Left lung (tissue), 10 donors: ENCODE measurements around the gene OSBPL5. TPM values are rescaled to one million over a fixed set of nuclear protein-coding genes. Genes with fewer than 3 reads are reported as not detected.

Experiments
- ATAC-seq: fragments of 200-7000 bp; cut with Tn5 transposase; one replicate; pipeline ENCODE4 v1.9.1; 2020; ENCODE audit warnings: moderate library complexity
- DNase-seq, 4 donors: peaks; one replicate each; pipeline ENCODE4 v3.0.0-alpha.2; 2013 to 2020
- H3K27ac ChIP-seq, 2 donors: fragments of 200-600 bp; sonication (generic) in 1 of 2; one replicate each; pipeline versions ENCODE4 v1.5.0 to v1.8.0; 2020 to 2021
- H3K27me3 ChIP-seq, 2 donors: fragments of 200-600 bp; sonication (generic) in 1 of 2; one replicate each; pipeline versions ENCODE4 v1.5.0 to v1.8.0; 2020 to 2021
- H3K36me3 ChIP-seq, 2 donors: fragments of 200-600 bp; sonication (generic) in 1 of 2; one replicate each; pipeline versions ENCODE4 v1.5.0 to v1.8.0; 2020 to 2021
- H3K4me1 ChIP-seq, 2 donors: fragments of 200-600 bp; one replicate each; pipeline ENCODE4 v1.8.0; 2021
- H3K4me3 ChIP-seq, 2 donors: fragments of 200-600 bp; sonication (generic) in 1 of 2; one replicate each; pipeline versions ENCODE4 v1.5.0 to v1.8.0; 2020 to 2021; ENCODE audit warnings: mild to moderate bottlenecking in 1 of 2
- H3K9me3 ChIP-seq, 2 donors: fragments of 200-600 bp; sonication (generic) in 1 of 2; one replicate each; pipeline versions ENCODE4 v1.5.0 to v1.8.0; 2020 to 2021
- CTCF ChIP-seq, 2 donors: fragments of 200-600 bp; sonication (generic) in 1 of 2; IDR thresholded peaks; one replicate each; pipeline versions ENCODE4 v1.5.0 to v1.8.0; 2021; ENCODE audit warnings: antibody characterized with exemption in 2 of 2
- intact Hi-C, 2 donors: fragments of 100-400 bp; cut with DNase I; formaldehyde crosslinking; loops; one replicate each; pipeline versions ENCODE4 v1.11.2 to v1.14.2; 2022
- polyA plus RNA-seq, 6 donors: library from polyadenylated mRNA; unstranded; fragments of 120-200 nt; gene quantifications; one replicate each; pipeline ENCODE4 v1.2.1, GENCODE V29; 2013; ENCODE audit not compliant: insufficient read length in 6 of 6
- total RNA-seq, 2 donors: library from RNA; stranded (reverse); fragmentation: NEBNext Ultra II Directional; extraction: Animal tissue kit (Norgen Biotek cat#: 25700); gene quantifications; one replicate each; pipeline ENCODE4 v1.2.1, GENCODE V29; 2021
- donor health status: DM: no; HTN: yes; CAD: no.
- donor health status: DM: no; HTN: no; CAD: no.

The OSBPL5 gene
- total and polyA plus RNA-seq, 8 donors = 19.5 to 39.6 (median 30.4) TPM

DNA sequence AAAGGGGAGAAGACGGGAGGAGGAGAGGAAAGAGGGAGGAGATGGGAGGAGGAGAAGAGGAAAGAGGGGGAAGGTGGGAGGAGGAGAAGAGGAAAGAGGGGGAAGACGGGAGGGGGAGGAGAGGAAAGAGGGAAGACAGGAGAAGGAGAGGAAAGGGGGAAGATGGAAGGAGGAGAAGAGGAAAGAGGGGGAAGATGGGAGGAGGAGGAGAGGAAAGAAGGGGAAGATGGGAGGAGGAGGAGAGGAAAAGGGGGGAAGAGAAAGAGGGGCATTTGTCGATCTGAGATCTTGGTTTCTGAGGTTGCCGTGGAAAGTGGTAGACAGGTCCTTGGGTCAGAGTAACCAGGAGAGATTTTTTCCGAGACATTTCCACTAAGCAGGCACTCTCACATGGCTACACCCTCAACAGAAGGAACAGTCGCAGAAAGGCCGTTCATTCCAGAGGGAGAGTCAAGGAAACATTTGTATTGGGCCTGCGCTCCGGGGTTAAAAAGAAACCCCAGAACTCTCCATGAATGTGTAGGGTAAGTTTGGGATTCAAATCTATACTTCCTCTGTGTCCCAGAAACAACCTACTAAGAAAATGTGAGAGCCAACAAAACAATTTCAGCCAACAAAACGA, 68.1 kb downstream of the OSBPL5 start:
- DNase-seq (no peak), ATAC-seq (no peak)
- intact Hi-C loops = no loop called here
- Histone ChIP-seq H3K9me3 (no peaks in the 10 kb centered on the region), H3K27ac (no peak overlapping the region), H3K36me3 (peaks cover 0 to 62% of the 10 kb centered on the region in 2 donors), H3K4me3 (no peak overlapping the region), H3K27me3 (no peaks in the 10 kb centered on the region), H3K4me1 (peaks cover 0 to 33% of the 10 kb centered on the region in 2 donors)
- TF ChIP-seq CTCF (IDR thresholded peaks at IDR 0.05) = no peak

GRCh38 chr11:3095712-3096361, 69.3 kb downstream of the OSBPL5 start:
- no peak for TF ChIP-seq CTCF (IDR thresholded peaks at IDR 0.05)
- intact Hi-C loops = no loop called here
- peaks cover 0 to 54% of the 10 kb centered on the region in 2 donors for H3K36me3 ChIP-seq

DNA sequence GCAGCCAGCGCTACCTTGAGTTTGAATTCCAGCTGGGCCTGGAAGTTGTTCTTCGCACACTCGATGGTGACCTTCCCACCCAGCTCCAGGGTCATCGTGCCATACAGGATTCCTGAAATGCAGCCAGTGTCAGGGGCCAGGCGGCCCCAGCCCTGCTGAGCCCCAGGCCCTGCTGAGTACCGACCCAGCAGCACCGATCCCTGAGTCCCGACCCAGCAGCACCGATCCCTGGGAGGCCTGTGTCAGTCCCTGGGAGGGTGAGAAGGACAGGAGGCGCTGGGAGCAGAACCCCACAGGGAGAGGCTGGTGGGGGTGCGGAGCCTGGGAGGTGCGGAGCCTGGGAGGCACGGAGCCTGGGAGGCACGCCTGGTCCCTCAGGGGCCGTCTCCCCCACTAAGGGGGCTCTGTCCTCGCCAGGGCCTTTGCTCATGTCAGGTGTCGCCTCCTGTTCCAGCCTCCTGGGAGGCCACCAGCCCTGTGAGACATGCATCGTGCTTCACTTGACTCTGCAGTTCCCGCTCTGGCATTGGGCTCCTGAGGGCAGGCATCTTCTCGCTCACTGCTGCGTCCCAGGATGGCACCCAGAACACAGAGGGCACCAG, 70.8 kb downstream of the OSBPL5 start:
- ATAC-seq = no peak
- peaks cover 0 to 19% of the 10 kb centered on the region in 2 donors for H3K4me1 ChIP-seq
- no peaks in the 10 kb centered on the region for H3K9me3 ChIP-seq
- no peak for TF ChIP-seq CTCF (IDR thresholded peaks at IDR 0.05)
- H3K4me3 ChIP-seq = no peak overlapping the region
- peaks cover 0 to 56% of the 10 kb centered on the region in 2 donors for H3K36me3 ChIP-seq
- no peak for DNase-seq
- peak overlapping the region in 1 of 2 donors; percentile 2 for H3K27ac ChIP-seq
- H3K27me3 ChIP-seq = no peaks in the 10 kb centered on the region
- intact Hi-C loops = loop anchor here in 1 of 2 donors (5.0 kb wide), 1 partner anchor 57 kb away; no protein-coding TSS in a partner anchor

More at GRCh38 chr11:3095712-3096361, 69.3 kb downstream of the OSBPL5 start:
- Histone ChIP-seq H3K27me3 (no peaks in the 10 kb centered on the region), H3K4me1 (peaks cover 0 to 30% of the 10 kb centered on the region in 2 donors), H3K4me3 (no peak overlapping the region), H3K9me3 (no peaks in the 10 kb centered on the region), H3K27ac (peak overlapping the region; percentile 21 to 62)
- ATAC-seq (peak; percentile 26), DNase-seq (peak in 2 of 4 donors; percentile 36 to 68)

DNA sequence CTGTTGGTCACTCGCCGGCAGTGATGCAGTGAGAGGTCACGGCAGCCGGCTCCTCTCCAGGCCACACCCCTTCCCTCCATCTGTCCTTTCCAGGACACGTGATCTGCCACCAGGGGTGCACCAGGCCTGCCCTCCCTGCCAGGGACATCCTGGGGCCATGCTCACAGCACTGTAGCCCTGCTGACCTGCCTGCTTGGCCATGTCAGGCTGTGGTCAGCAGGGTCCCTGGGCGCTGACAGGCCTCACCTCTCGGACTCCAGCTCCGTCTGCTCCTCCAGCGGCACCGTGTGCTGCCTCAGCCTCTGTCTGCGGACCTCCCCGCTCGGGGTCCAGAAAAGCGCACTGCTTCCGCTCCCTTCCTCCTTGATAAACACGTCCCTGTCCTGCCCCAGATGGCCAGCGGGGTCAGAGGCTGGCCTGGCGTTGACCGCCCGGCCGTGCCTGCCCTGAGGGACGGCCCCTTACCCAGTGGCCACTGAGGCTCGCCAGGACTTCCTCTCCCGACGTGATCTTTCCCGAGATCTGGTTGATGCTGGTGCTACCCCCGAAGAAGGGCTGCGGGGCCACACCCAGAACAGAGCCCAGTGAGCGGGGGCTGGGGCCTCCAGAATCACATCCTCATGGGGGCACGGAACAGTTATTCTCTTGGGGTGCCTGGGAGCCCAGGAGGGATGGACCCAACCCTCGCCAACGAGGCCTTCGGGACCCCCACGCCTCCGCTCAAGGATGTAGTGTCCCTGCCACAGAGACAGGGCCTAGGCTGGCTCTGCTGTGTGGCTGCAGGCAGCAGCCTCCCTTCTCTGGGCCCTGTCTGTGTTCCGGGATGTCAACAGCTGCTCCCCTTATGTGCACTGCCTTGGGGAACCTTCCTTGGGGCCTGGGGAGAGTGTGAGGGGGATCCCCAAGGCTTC, 71.6 kb downstream of the OSBPL5 start:
- DNase-seq = peak in 1 of 4 donors; percentile 75
- no peaks in the 10 kb centered on the region for H3K9me3 ChIP-seq
- peaks cover 0 to 61% of the 10 kb centered on the region in 2 donors for H3K36me3 ChIP-seq
- peaks cover 0 to 16% of the 10 kb centered on the region in 2 donors for H3K4me1 ChIP-seq
- intact Hi-C loops = loop anchor here in 1 of 2 donors (5.0 kb wide), 1 partner anchor 56 kb away; no protein-coding TSS in a partner anchor
- no peak for ATAC-seq
- no peak overlapping the region for H3K4me3 ChIP-seq
- no peak for TF ChIP-seq CTCF (IDR thresholded peaks at IDR 0.05)
- no peaks in the 10 kb centered on the region for H3K27me3 ChIP-seq
- peak overlapping the region in 1 of 2 donors; percentile 2 for H3K27ac ChIP-seq
